A549 treated with dexamethasone at 1 μM for 4 hours (cell line): ENCODE data around the gene OPTN. TPM values are rescaled to one million over a fixed set of nuclear protein-coding genes. Genes with fewer than 3 reads are reported as not detected.

Experiments used
- total RNA-seq: library from RNA; stranded (reverse); fragments of 200-300 nt; extraction: Qiagen RNA extraction; gene quantifications from 5 replicates; pipeline ENCODE4 v1.2.3, GENCODE V29; 2022

The OPTN gene
- 49.4 to 62.9 TPM (median 52.7 TPM) in 5 replicates for total RNA-seq

DNA sequence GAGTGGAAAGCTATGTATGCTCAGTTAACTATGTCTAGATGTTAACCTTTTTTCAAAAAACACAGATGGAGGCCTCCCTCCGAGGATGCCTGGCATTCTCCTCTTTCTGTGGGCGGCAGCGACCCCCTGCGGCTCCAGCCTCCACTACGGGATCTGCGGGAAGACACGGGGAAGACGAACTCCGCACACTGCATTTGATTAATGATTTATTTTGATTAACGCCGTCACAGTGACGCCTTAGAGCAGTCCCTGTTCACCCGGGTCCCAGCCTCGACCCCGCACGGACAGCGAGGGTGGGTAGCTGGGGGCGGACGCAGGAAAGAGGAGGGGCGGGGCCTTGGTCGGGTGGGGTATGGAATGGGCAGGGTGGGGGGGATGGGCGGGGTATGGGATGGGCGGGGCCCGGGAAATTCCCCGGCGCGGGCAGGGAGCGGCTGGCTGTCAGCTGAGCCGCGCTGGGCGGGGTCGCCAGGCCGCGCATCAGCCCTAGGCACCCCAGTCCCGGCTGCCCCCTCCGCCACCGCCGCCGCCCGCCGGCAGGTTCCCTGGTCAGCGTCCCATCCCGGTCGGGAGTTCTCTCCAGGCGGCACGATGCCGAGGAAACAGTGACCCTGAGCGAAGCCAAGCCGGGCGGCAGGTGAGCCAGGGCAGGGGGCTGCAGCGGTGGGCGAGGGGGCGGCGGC, at the start of gene OPTN:
Gene OPTN, plus strand, starts transcription at position 498 of the 683 bp plus-strand sequence. CDS start 8,960 bp downstream, outside the sequence.

DNA sequence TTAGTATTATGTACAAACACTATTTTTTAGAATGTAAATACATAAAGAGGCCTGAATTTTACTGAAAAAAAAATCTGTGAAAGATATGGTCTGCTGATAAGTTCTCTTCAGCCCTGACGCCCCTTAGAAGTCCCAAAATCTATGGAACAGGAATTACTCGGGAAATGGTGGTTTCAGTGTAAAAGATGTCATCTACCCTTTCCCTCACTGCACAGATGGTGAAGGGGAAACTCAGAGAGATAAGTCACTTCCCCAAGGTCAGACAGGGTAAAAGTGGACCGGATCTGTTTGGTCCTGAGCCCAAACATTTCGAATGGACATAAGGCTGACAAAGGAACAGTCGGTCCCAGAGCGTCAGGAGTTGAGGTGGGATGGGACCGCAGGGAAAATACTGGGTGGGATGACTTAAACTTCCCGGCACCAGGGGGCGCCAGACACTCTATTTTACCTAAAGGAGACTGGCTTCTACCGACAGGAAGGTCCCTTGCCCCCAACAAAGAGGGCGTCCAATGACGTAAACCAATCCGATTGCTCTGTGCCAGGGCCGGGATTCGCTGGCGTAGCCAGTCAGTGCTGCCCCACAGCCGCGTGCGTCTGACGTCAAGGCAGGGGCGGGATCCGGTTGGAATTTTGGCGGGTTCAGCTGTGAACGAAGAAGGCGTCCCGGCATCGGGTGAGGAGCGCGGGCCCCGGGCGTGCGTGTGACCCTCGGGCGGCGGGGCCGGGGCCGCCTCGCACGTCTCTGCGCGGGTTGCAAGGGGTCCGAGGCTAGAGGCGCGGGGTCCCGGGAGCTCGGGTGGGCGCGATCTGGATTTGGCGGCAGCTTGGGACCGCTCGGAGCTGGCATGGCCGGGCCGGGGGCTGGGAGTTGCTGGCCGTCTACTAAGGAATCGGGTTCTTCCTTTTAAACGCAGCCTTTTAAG, 61.2 kb downstream of the OPTN start, which contains the start of gene MCM10:
Gene MCM10, plus strand, starts transcription at position 625 of the 923 bp plus-strand sequence. CDS start 2,645 bp downstream, outside the sequence.

Other genes starting within 250 kb of the OPTN start
- gene CCDC3, start 98.5 kb upstream of the OPTN start, total RNA-seq, result 0.71 to 1.4 TPM (median 1.1 TPM) in 5 replicates
- gene MCM10, start 61.4 kb downstream of the OPTN start, total RNA-seq, result 21.9 to 27.4 TPM (median 23.9 TPM) in 5 replicates
- not detected in 5 replicates for gene UCMA, start 134.2 kb downstream of the OPTN start, total RNA-seq
- 29.7 to 33.5 TPM (median 30.2 TPM) in 5 replicates for gene PHYH, start 199.9 kb downstream of the OPTN start, total RNA-seq
- gene SEPHS1, start 248.1 kb downstream of the OPTN start, total RNA-seq, result 62.4 to 69.8 TPM (median 63.7 TPM) in 5 replicates